ENCODE measurements around the gene MPRIP.

- TF ChIP-seq GLI4 (tag by site-specific recombination; IDR thresholded peaks at IDR 0.05) (no peak), REST (tag by site-specific recombination; IDR thresholded peaks at IDR 0.05) (no peak), SCRT2 (tag by site-specific recombination; IDR thresholded peaks at IDR 0.05) (no peak), YY1 (tag by site-specific recombination; IDR thresholded peaks at IDR 0.05) (no peak), ZNF311 (tag by site-specific recombination; IDR thresholded peaks at IDR 0.05; ENCODE audit: borderline replicate concordance) (no peak), ZNF391 (tag by site-specific recombination; IDR thresholded peaks at IDR 0.05; ENCODE audit: borderline replicate concordance, low read depth) (no peak), ZBTB6 (tag by site-specific recombination; IDR thresholded peaks at IDR 0.05) (no peak)
- TF ChIP-seq, protein P1, sequence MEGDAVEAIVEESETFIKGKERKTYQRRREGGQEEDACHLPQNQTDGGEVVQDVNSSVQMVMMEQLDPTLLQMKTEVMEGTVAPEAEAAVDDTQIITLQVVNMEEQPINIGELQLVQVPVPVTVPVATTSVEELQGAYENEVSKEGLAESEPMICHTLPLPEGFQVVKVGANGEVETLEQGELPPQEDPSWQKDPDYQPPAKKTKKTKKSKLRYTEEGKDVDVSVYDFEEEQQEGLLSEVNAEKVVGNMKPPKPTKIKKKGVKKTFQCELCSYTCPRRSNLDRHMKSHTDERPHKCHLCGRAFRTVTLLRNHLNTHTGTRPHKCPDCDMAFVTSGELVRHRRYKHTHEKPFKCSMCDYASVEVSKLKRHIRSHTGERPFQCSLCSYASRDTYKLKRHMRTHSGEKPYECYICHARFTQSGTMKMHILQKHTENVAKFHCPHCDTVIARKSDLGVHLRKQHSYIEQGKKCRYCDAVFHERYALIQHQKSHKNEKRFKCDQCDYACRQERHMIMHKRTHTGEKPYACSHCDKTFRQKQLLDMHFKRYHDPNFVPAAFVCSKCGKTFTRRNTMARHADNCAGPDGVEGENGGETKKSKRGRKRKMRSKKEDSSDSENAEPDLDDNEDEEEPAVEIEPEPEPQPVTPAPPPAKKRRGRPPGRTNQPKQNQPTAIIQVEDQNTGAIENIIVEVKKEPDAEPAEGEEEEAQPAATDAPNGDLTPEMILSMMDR (tag by site-specific recombination; IDR thresholded peaks at IDR 0.05): no peak
- TF ChIP-seq, protein P2, sequence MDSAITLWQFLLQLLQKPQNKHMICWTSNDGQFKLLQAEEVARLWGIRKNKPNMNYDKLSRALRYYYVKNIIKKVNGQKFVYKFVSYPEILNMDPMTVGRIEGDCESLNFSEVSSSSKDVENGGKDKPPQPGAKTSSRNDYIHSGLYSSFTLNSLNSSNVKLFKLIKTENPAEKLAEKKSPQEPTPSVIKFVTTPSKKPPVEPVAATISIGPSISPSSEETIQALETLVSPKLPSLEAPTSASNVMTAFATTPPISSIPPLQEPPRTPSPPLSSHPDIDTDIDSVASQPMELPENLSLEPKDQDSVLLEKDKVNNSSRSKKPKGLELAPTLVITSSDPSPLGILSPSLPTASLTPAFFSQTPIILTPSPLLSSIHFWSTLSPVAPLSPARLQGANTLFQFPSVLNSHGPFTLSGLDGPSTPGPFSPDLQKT (IDR thresholded peaks at IDR 0.05; ENCODE audit: borderline replicate concordance, low read depth, low read length): no peak
Measured at GRCh38 chr17:17200311-17200710, 158.1 kb downstream of the MPRIP start.
